SJCRH30 (cell line): Measurements from ENCODE around the gene UGGT1. TPM values are rescaled to one million over a fixed set of nuclear protein-coding genes. Genes with fewer than 3 reads are reported as not detected.
A peak's percentile ranks its signal among the peaks of the same experiment; 100 is the strongest.
"Not testable (repeated sequence)": the region's sequence is repeated elsewhere in the genome, so short reads cannot be mapped to it uniquely, and the experiment has no call there.

Source experiments
- DNase-seq, 2 experiments: peaks; one replicate each; pipeline ENCODE4 v3.0.0-alpha.2; 2015 to 2020
- H3K27ac ChIP-seq: fragments of 250-450 bp; sonication (Bioruptor Pico); 2 replicates; pipeline ENCODE4 v1.5.1; 2020; ENCODE audit warnings: mild to moderate bottlenecking, moderate library complexity
- H3K27me3 ChIP-seq: fragments of 250-450 bp; sonication (Bioruptor Pico); 2 replicates; pipeline ENCODE4 v1.5.1; 2020; ENCODE audit warnings: mild to moderate bottlenecking, moderate library complexity
- H3K36me3 ChIP-seq: fragments of 250-450 bp; sonication (Bioruptor Pico); 2 replicates; pipeline ENCODE4 v1.5.1; 2020; ENCODE audit warnings: mild to moderate bottlenecking, moderate library complexity
- H3K4me1 ChIP-seq: fragments of 250-450 bp; sonication (Bioruptor Pico); 2 replicates; pipeline ENCODE4 v1.5.1; 2020; ENCODE audit warnings: mild to moderate bottlenecking, moderate library complexity
- H3K4me3 ChIP-seq: fragments of 250-450 bp; sonication (Bioruptor Pico); 2 replicates; pipeline ENCODE4 v1.5.1; 2020; ENCODE audit warnings: mild to moderate bottlenecking, moderate library complexity
- H3K9me3 ChIP-seq: fragments of 250-450 bp; sonication (Bioruptor Pico); replicated peaks from 2 replicates; pipeline ENCODE4 v1.5.1; 2020; ENCODE audit warnings: mild to moderate bottlenecking, moderate library complexity
- total RNA-seq: library from RNA; depleted of rRNA; stranded (reverse); fragments of >200 nt; shearing (Covaris generic); gene quantifications from 2 replicates; pipeline ENCODE4 v1.2.3, GENCODE V29; 2014

UGGT1 gene
- total RNA-seq, 1 experiment from 2014 or later, result 51.1 TPM

- DNase-seq, result no peak
Observed at GRCh38 chr2:128206245-128206644, 115.2 kb downstream of the UGGT1 start.

DNA sequence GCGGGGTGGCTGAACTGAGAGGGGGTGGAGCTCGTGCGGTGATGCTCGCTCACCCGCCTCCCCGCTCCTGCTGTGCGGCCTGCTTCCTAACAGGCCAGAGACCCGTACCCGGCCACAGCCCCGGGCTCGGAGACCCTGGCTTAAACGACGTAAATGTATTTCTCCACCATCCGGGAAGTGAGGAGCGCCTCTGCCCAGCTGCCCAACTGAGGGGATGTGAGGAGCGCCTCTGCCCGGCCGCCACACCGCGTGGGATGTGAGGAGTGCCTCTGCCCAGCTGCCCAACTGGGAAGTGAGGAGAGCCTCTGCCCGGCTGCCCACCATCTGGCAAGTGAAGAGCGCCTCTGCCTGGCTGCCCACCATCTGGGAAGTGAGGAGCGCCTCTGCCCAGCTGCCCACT lies 117.0 kb downstream of the UGGT1 start:
- Histone ChIP-seq H3K9me3 (no peaks in the 10 kb centered on the region), H3K27ac (no peak overlapping the region), H3K27me3 (no peaks in the 10 kb centered on the region), H3K4me1 (no peaks in the 10 kb centered on the region), H3K36me3 (no peaks in the 10 kb centered on the region), H3K4me3 (no peak overlapping the region)
- no peak for DNase-seq

More at GRCh38 chr2:128206245-128206644, 115.2 kb downstream of the UGGT1 start:
- no peak overlapping the region for H3K4me3 ChIP-seq
- H3K4me1 ChIP-seq, result no peaks in the 10 kb centered on the region
- no peak overlapping the region for H3K27ac ChIP-seq
- H3K9me3 ChIP-seq, result no peaks in the 10 kb centered on the region
- no peaks in the 10 kb centered on the region for H3K27me3 ChIP-seq
- H3K36me3 ChIP-seq, result no peaks in the 10 kb centered on the region

DNA sequence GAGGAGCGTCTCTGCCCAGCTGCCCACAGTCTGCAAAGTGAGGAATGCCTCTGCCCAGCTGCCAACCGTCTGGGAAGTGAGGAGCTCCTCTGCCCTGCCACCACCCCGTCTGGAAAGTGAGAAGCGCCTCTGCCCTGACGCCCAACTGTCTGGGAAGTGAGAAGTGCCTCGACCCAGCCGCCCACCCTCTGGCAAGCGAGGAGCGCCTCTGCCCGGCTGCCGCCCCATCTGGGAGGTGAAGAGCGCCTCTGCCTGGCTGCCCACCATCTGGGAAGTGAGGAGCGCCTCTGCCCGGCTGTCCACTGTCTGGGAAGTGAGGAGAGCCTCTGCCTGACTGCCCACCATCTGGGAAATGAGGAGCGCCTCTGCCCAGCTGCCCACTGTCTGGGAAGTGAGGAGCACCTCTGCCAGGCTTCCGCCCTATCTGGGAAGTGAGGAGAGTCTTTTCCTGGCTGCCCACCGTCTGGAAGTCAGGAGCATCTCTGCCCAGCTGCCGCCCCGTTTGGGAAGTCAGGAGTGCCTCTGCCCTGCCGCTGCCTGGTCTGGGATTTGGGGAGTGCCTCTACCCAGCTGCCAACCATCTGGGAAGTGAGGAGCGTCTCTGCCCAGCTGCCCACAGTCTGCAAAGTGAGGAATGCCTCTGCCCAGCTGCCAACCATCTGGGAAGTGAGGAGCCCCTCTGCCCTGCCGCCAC lies 117.8 kb downstream of the UGGT1 start:
- not testable (repeated sequence) for H3K4me3 ChIP-seq, H3K36me3 ChIP-seq, H3K27ac ChIP-seq, H3K27me3 ChIP-seq, H3K9me3 ChIP-seq, DNase-seq, H3K4me1 ChIP-seq

DNA sequence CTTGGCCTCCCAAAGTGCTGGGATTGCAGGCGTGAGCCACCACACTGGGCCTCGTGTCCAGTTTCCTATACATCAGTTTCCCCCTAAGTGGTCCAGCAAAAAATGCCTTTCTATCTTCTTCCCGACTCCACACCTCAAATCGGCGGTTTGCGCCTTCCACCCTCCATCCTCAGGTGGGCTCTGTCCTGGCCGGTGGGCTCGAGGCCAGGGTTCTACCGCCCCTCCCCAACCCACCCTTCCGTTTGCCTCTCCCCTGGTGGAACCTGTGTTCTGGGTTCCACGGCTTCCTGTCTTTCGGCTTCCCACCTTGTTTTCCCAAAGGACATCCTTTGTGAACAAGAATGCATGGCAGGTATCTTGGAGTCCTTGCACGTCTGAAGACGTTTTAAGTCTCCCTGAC lies 123.3 kb downstream of the UGGT1 start:
- no peak for DNase-seq
- H3K4me3 ChIP-seq, result no peak overlapping the region
- H3K27ac ChIP-seq, result no peak overlapping the region

GRCh38 chr2:128214866-128215460 lies 124.0 kb downstream of the UGGT1 start:
- Histone ChIP-seq H3K4me3 (no peak overlapping the region), H3K27me3 (no peaks in the 10 kb centered on the region)
- DNase-seq, result no peak

More for the DNA sequence above, 123.3 kb downstream of the UGGT1 start:
- no peaks in the 10 kb centered on the region for H3K4me1 ChIP-seq
- no peaks in the 10 kb centered on the region for H3K9me3 ChIP-seq
- no peaks in the 10 kb centered on the region for H3K36me3 ChIP-seq
- no peaks in the 10 kb centered on the region for H3K27me3 ChIP-seq

GRCh38 chr2:128215897-128216642 lies 125.1 kb downstream of the UGGT1 start:
- no peak for DNase-seq
- no peak overlapping the region for H3K4me3 ChIP-seq
- H3K4me1 ChIP-seq, result no peaks in the 10 kb centered on the region
- no peaks in the 10 kb centered on the region for H3K9me3 ChIP-seq
- H3K36me3 ChIP-seq, result no peaks in the 10 kb centered on the region
- H3K27ac ChIP-seq, result no peak overlapping the region
- no peaks in the 10 kb centered on the region for H3K27me3 ChIP-seq

More at GRCh38 chr2:128214866-128215460, 124.0 kb downstream of the UGGT1 start:
- no peaks in the 10 kb centered on the region for H3K36me3 ChIP-seq
- no peak overlapping the region for H3K27ac ChIP-seq
- no peaks in the 10 kb centered on the region for H3K9me3 ChIP-seq
- no peaks in the 10 kb centered on the region for H3K4me1 ChIP-seq

- Histone ChIP-seq H3K36me3 (no peaks in the 10 kb centered on the region), H3K27ac (no peak overlapping the region), H3K4me1 (no peaks in the 10 kb centered on the region), H3K9me3 (no peaks in the 10 kb centered on the region), H3K27me3 (no peaks in the 10 kb centered on the region), H3K4me3 (no peak overlapping the region)
- DNase-seq, result no peak
Observed at GRCh38 chr2:128217671-128218070, 126.7 kb downstream of the UGGT1 start.

DNA sequence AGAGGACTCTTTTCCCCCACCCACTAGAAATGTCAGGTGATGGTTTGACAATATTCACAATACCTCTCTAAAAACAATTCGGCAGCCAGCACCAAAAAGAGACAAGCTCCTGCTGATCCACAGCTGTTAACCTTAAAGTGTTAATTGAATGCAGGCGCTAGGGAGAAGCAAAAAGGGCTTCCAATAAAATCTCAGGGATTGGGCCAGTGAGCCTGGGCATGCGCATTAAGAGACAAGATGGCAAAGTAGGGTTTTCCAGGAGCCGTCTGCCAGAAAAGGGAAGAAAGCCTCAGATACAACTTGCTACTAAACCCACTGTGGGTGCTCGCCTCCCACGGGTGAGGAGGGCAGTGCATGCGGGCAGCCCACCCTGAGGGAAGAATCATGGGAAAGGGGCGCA lies 128.9 kb downstream of the UGGT1 start:
- H3K4me3 ChIP-seq, result no peak overlapping the region
- H3K27ac ChIP-seq, result no peak overlapping the region
- no peaks in the 10 kb centered on the region for H3K4me1 ChIP-seq
- H3K36me3 ChIP-seq, result no peaks in the 10 kb centered on the region
- H3K9me3 ChIP-seq, result no peaks in the 10 kb centered on the region
- no peaks in the 10 kb centered on the region for H3K27me3 ChIP-seq
- DNase-seq, result no peak

DNA sequence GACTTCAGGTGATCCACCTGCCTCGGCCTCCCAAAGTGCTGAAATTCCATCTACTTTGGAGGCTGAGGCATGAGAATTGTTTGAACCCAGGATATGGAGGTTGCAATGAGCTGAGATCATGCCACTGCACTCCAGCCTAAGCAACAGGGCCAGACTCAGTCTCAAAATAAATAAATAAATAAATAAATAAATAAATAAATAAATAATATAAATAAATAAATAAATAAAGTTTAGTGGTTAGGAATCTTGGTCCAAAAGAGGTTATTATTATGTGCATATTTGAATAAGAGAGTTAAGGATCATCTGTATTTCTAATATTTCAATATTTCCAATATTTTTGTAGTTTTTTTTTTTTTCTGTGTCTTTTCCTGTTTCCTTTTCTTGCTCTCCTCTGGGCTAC lies 136.9 kb downstream of the UGGT1 start:
- H3K27ac ChIP-seq, result no peak overlapping the region
- no peaks in the 10 kb centered on the region for H3K9me3 ChIP-seq
- no peak overlapping the region for H3K4me3 ChIP-seq
- H3K4me1 ChIP-seq, result peaks cover 5% of the 10 kb centered on the region; the same call in 1 of the 2 replicates
- H3K27me3 ChIP-seq, result no peaks in the 10 kb centered on the region
- no peaks in the 10 kb centered on the region for H3K36me3 ChIP-seq
- no peak for DNase-seq

DNA sequence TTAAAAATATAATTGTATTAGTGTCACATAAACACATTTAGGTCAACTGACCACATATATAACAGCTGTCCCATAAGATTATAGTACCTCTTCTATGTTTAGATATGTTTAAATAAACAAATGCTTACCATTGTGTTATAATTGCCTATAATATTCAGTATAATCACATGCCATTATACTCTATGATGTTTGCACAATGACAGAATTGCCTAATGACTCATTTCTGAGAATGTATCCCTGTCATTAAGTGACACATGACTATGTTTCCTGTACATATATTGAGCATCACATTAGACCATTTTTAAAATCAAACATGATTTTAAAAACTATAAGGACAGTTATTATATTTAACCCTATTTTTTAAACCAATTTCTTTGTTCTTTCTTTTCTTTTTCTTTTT lies 137.9 kb downstream of the UGGT1 start:
- no peak for DNase-seq
- Histone ChIP-seq H3K4me3 (no peak overlapping the region), H3K4me1 (peaks cover 5% of the 10 kb centered on the region; the same call in 1 of the 2 replicates), H3K27me3 (no peaks in the 10 kb centered on the region), H3K9me3 (no peaks in the 10 kb centered on the region), H3K36me3 (no peaks in the 10 kb centered on the region), H3K27ac (no peak overlapping the region)

DNA sequence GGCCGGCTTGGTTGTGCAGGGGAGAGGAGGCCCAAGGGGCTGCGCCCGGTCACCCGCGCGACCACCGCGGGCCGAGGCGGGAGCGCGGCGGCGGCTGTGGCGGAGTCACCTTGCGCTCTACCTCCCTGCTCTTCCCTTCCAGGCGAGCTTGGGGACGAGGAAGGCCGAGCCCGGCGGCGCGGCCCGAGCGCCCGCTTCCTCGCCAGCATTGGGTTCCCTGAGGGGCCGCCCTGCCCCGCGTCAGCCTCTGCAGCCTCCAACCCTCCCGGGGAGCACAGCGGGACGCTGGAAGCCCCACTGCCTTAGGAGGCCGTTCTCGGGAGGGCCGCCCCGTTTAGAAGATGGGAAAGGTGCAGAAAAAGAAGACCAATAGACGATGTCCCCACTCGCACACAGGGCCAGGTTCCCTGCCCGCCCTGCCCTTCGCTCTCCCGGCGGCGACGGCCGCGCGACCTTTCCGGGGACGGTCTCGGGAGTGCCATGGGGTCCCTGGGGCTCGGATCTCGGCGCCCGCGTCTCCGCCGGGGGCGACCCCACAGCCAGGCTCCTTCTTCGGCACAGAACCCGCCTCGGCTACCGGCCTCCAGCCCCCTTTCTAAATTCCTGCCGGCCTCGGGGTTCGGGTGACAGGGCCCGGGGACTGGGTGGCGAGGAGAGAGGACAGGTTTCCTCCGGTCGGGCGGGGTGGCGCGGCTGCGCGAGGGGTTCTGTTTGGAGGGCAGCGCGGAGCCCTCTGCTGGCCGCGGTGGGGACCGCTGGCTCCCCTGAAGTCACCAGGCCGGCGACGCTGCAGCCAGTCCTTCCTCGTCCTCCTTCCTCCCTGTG lies 142.2 kb downstream of the UGGT1 start:
- H3K9me3 ChIP-seq, result no peaks in the 10 kb centered on the region
- peak; percentile 80 for DNase-seq
- peak overlapping the region; percentile 56 for H3K4me3 ChIP-seq
- no peak overlapping the region for H3K27ac ChIP-seq
- no peaks in the 10 kb centered on the region for H3K36me3 ChIP-seq
- 0 out of 2 replicates have a peak, but pooled peaks cover 5% of the 10 kb centered on the region for H3K27me3 ChIP-seq
- H3K4me1 ChIP-seq, result peaks cover 5% of the 10 kb centered on the region; the same call in 1 of the 2 replicates

- Histone ChIP-seq H3K36me3 (no peaks in the 10 kb centered on the region), H3K27me3 (0 out of 2 replicates have a peak, but pooled peaks cover 5% of the 10 kb centered on the region), H3K4me3 (no peak overlapping the region), H3K4me1 (peaks cover 1% of the 10 kb centered on the region; the same call in 1 of the 2 replicates), H3K9me3 (no peaks in the 10 kb centered on the region), H3K27ac (no peak overlapping the region)
- no peak for DNase-seq
Observed at GRCh38 chr2:128233790-128234395, 142.9 kb downstream of the UGGT1 start.

GRCh38 chr2:128234613-128235012 lies 143.6 kb downstream of the UGGT1 start:
- H3K27ac ChIP-seq, result no peak overlapping the region
- H3K4me3 ChIP-seq, result no peak overlapping the region

GRCh38 chr2:128235581-128235980 lies 144.6 kb downstream of the UGGT1 start:
- H3K27ac ChIP-seq, result no peak overlapping the region
- no peaks in the 10 kb centered on the region for H3K9me3 ChIP-seq
- H3K4me1 ChIP-seq, result no peaks in the 10 kb centered on the region
- no peaks in the 10 kb centered on the region for H3K36me3 ChIP-seq
- no peak for DNase-seq
- H3K27me3 ChIP-seq, result 0 out of 2 replicates have a peak, but pooled peaks cover 5% of the 10 kb centered on the region
- no peak overlapping the region for H3K4me3 ChIP-seq

More at GRCh38 chr2:128234613-128235012, 143.6 kb downstream of the UGGT1 start:
- no peaks in the 10 kb centered on the region for H3K4me1 ChIP-seq
- no peaks in the 10 kb centered on the region for H3K36me3 ChIP-seq
- 0 out of 2 replicates have a peak, but pooled peaks cover 5% of the 10 kb centered on the region for H3K27me3 ChIP-seq
- H3K9me3 ChIP-seq, result no peaks in the 10 kb centered on the region
- peak in 1 of 2 experiments; percentile 15 for DNase-seq
